Activated naive CD4-positive, alpha-beta T cell treated with anti-CD3 and anti-CD28 coated beads, Interleukin-2, amount 50 U/mL, for 72 hours (primary cell): Measurements from ENCODE around the gene ASCL5. TPM values are rescaled to one million over a fixed set of nuclear protein-coding genes. Genes with fewer than 3 reads are reported as not detected.

ENCODE experiments used
- total RNA-seq, 2 donors: library from RNA; stranded (reverse); gene quantifications; one replicate each; pipeline ENCODE4 v1.2.3, GENCODE V29; 2022

ASCL5 gene
- total RNA-seq, 2 donors from 2014 or later, result 0.16 to 0.35 TPM

Other genes with a start within 250 kb of the ASCL5 start
- under 1 TPM; 0.09 to 0.88 TPM for gene INAVA, start 232.3 kb downstream of the ASCL5 start, total RNA-seq
- gene KIF21B, start 103.5 kb downstream of the ASCL5 start, total RNA-seq, result 10 to 100 TPM; 55.9 to 58.1 TPM
- gene CACNA1S, start 14.8 kb downstream of the ASCL5 start, total RNA-seq, result not detected
- 10 to 100 TPM; 19.0 to 28.1 TPM for gene TMEM9, start 27.3 kb upstream of the ASCL5 start, total RNA-seq
- not detected for gene IGFN1, start 63.6 kb upstream of the ASCL5 start, total RNA-seq
- gene PKP1, start 156.3 kb upstream of the ASCL5 start, total RNA-seq, result not detected